GM18867 (cell line): ENCODE data around the gene CLPTM1L.
A peak's percentile ranks its signal among the peaks of the same experiment; 100 is the strongest.
"Not testable (repeated sequence)": the region's sequence is repeated elsewhere in the genome, so short reads cannot be mapped to it uniquely, and the experiment has no call there.

Experiments used
- ATAC-seq: cut with Tn5 transposase; IDR thresholded peaks from one replicate; pipeline ENCODE4 v1.9.1; 2021; ENCODE audit warnings: mild to moderate bottlenecking, moderate library complexity; ENCODE audit not compliant: unreplicated experiment

The CLPTM1L gene

DNA sequence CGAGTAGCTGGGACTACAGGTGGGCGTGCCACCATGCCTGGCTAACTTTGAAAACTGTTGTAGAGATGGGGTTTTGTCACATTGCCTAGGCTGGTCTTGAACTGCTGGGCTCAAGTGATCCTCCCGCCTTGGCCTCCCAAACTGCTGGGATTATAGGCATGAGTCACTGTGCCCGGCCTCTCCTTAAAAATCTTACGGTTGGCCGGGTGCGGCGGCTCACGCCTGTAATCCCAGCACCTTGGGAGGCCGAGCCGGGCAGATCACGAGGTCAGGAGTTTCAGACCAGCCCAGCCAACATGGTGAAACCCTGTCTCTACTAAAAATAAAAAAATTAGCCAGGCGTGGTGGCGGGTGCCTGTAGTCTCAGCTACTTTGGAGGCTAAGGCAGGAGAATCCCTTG lies 2.2 kb downstream of the CLPTM1L start:
- not testable (repeated sequence) for ATAC-seq

GRCh38 chr5:1342268-1342667 lies 2.6 kb downstream of the CLPTM1L start:
- ATAC-seq: no peak

DNA sequence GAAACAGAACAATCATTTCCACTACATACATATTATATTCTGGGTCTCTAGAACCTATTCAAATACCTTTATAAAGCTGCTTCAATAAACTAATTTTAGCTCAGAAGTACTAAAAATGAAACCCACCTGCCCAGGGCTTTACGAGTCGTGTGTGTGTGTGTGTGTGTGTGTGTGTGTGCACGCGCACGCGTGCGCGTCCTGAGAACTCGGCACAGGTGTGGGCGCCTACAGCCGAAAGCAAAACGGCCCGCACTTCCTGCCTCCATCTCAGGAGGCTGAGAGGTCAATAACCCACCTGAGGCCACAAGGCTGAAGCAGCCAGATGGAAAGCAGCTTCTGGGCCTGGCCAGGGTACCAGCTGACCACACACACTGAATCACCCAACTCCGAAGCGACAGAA lies 3.0 kb downstream of the CLPTM1L start:
- peak; percentile 31 for ATAC-seq

DNA sequence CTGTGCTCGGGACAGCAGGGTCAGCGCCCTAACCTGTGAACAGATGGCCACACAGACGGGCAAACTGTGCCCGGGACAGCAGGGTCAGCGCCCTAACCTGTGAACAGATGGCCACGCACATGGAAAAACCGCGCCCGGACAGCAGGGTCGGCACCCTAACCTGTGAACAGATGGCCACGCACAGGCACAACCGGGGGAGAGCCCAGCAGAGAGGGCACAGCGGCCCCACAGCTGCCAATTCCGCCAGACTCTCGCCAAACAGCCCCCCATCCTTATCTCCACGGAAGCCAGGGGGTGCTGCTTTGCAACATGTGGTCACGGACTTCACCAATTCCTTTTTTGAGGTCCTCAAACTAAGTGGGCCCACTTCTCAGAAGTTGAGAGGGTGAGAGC lies 5.1 kb downstream of the CLPTM1L start:
- ATAC-seq: not testable (repeated sequence)

DNA sequence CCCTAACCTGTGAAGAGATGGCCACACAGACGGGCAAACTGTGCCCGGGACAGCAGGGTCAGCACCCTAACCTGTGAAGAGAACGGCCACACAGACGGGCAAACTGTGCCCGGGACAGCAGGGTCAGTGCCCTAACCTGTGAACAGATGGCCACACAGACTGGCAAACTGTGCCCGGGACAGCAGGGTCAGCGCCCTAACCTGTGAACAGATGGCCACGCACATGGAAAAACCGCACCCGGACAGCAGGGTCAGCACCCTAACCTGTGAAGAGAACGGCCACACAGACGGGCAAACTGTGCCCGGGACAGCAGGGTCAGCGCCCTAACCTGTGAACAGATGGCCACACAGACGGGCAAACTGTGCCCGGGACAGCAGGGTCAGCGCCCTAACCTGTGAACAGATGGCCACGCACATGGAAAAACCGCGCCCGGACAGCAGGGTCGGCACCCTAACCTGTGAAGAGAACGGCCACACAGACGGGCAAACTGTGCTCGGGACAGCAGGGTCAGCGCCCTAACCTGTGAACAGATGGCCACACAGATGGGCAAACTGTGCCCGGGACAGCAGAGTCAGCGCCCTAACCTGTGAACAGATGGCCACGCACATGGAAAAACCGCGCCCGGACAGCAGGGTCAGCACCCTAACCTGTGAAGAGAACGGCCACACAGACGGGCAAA lies 5.6 kb downstream of the CLPTM1L start:
- ATAC-seq: not testable (repeated sequence)

GRCh38 chr5:1338506-1339070 lies 6.3 kb downstream of the CLPTM1L start:
- ATAC-seq: no peak

- ATAC-seq: no peak
Observed at GRCh38 chr5:1338196-1338490, 6.8 kb downstream of the CLPTM1L start.

GRCh38 chr5:1337489-1338195 lies 7.3 kb downstream of the CLPTM1L start:
- ATAC-seq: no peak

DNA sequence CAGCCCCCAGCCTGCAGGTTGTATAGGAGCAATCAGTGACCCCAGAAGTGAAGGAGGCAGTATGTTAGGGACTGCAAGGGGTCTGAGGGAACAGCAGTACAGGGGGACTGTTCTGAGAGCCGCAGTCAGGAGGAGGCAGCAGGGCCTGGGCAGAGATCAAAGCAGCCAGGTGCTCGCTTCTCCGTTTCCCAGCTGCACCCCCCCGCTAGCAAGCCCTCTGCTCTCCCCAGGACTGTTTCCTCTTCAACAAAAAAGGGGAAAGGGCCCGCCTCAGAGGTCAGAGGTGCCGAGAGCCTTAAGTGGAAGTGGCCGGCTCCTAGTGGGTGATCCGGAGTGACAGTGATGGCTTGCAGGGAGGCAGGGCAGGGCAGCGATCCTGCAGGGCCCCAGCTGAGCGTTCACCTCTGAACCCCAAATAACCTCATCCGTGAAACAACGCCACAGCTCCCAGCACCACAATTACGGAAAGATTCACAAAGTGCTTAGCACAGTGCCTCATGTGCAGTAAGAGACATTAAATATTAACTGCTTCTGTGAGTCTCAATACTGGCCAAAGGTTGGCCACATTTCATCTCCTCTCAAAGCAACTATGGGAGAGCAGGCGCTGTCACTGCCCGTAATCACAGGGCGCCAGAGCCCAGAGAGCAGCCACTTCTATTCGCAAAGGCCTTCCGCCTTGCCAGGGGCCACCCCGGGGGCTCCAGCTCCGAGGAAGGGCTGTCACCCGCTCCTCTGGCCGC lies 8.0 kb downstream of the CLPTM1L start:
- no peak for ATAC-seq

GRCh38 chr5:1336106-1336561 lies 8.8 kb downstream of the CLPTM1L start:
- no peak for ATAC-seq

- no peak for ATAC-seq
Observed at GRCh38 chr5:1335540-1336095, 9.3 kb downstream of the CLPTM1L start.

- no peak for ATAC-seq
Observed at GRCh38 chr5:1334831-1335539, 9.9 kb downstream of the CLPTM1L start.

GRCh38 chr5:1333986-1334385 lies 10.9 kb downstream of the CLPTM1L start:
- ATAC-seq: no peak

- ATAC-seq: not testable (repeated sequence)
Observed at GRCh38 chr5:1333286-1333685, 11.6 kb downstream of the CLPTM1L start.

- no peak for ATAC-seq
Observed at GRCh38 chr5:1332461-1333001, 12.4 kb downstream of the CLPTM1L start.

DNA sequence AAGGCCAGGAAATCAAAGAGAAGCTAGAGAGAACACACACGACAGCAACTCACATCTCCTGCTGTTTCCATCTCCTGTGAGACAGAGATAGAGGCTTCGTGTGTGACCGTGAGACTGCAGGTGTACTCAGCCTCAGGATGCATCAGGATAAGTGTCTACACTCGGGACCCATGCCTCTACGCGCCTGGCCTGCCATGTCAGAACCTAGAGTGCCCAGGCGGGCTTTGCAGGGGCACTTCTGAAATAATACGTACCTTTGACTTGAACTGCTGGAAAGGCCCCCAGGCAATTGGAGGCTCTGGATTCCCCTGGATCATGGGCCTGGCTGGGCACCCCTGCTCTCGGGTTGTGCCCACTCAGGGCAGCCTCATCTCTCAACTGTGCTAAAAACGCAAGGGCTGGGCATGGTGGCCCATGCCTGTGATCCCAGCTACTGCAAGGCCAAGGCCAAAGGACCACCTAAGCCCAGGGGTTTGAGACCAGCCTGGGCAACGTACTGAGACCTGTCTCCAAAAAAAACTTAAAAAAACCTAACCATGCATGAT lies 13.0 kb downstream of the CLPTM1L start:
- ATAC-seq: no peak

- no peak for ATAC-seq
Observed at GRCh38 chr5:1330847-1331831, 13.8 kb downstream of the CLPTM1L start.

- ATAC-seq: no peak
Observed at GRCh38 chr5:1330146-1330846, 14.6 kb downstream of the CLPTM1L start.
